Measurements from ENCODE around the gene SLFN11. TPM values are rescaled to one million over a fixed set of nuclear protein-coding genes. Genes with fewer than 3 reads are reported as not detected.
A peak's percentile ranks its signal among the peaks of the same experiment; 100 is the strongest.

SLFN11 gene
- polyA plus RNA-seq, 6 donors from 2014 or later = 5.8 to 11.0 (median 6.9) TPM

GRCh38 chr17:35377068-35377467 lies 3.6 kb upstream of the SLFN11 start:
- H3K4me3 Mint-ChIP-seq = peak overlapping the region in 1 of 8 donors; percentile 56
- H3K27me3 Mint-ChIP-seq = no peaks in the 10 kb centered on the region
- H3K36me3 Mint-ChIP-seq = no peaks in the 10 kb centered on the region
- DNase-seq = no peak
- H3K4me1 Mint-ChIP-seq = peaks cover 21 to 39% (median 35%) of the 10 kb centered on the region in 3 donors
- H3K27ac Mint-ChIP-seq = no peak overlapping the region
- ATAC-seq (ENCODE audit: low read depth in 2 of 2) = no peak
- H3K9me3 Mint-ChIP-seq = peaks cover 0 to 3% (median 0%) of the 10 kb centered on the region in 7 donors

GRCh38 chr17:35376245-35376644 lies 2.8 kb upstream of the SLFN11 start:
- peak overlapping the region in 4 of 8 donors; percentile 3 to 53 (median 36) for H3K4me3 Mint-ChIP-seq
- no peak for DNase-seq
- H3K9me3 Mint-ChIP-seq = peaks cover 0 to under 1% (median 0%) of the 10 kb centered on the region in 7 donors

GRCh38 chr17:35374766-35375344 lies 1.4 kb upstream of the SLFN11 start:
- Mint-ChIP-seq H3K36me3 (peaks cover 5 to 7% of the 10 kb centered on the region in 2 donors), H3K27me3 (no peaks in the 10 kb centered on the region), H3K4me1 (peaks cover 14 to 47% (median 25%) of the 10 kb centered on the region in 3 donors), H3K9me3 (peaks cover 0 to 8% (median 1%) of the 10 kb centered on the region in 7 donors), H3K4me3 (peak overlapping the region; percentile 96 to 100 (median 99)), H3K27ac (peak overlapping the region; percentile 9 to 98 (median 96))
- DNase-seq (no peak), ATAC-seq (ENCODE audit: low read depth in 2 of 2) (no peak)

More at GRCh38 chr17:35376245-35376644, 2.8 kb upstream of the SLFN11 start:
- no peaks in the 10 kb centered on the region for H3K36me3 Mint-ChIP-seq
- peak overlapping the region in 3 of 6 donors; percentile 3 to 56 (median 3) for H3K27ac Mint-ChIP-seq
- no peaks in the 10 kb centered on the region for H3K27me3 Mint-ChIP-seq
- ATAC-seq (ENCODE audit: low read depth in 2 of 2) = no peak
- H3K4me1 Mint-ChIP-seq = peaks cover 17 to 38% (median 32%) of the 10 kb centered on the region in 3 donors

DNA sequence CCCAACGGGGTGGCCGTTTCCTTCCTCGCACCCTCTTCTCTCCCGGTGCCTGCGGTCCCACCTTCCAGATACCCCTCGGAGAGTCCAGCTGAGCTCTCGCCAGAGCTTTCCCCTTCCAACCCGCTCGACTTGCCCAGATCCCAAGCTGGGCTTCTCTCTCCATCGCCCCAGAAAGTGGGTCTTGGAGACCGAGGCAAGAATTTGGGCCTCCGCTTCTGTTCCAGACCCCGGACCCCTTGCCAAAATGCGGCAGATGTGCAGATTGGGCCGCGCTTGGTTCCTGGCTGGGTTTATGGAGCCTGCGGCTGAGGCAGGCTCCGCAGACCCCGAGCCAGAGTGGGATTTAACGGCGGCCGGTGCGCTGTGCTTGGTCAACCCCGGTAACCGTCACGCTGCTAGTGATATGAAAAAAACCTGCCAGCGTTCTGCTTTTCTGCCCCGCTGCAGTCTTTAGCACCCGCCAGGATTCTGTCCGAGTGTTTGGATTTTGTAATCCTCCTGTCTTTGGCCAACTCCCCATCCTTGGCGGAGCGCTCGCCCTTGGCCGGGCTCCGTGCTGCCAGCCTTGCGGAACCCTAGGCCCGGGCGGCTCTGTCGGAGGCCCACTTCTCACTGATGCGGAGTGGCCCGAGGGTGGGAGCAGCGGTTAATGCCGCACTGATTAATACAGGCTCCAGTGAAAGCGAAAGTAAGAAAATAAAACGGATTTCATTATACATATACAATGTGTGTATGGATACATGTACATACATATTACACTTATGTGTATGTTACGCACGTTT lies 754 bp upstream of the SLFN11 start:
- ATAC-seq (ENCODE audit: low read depth in 2 of 2) = peak; percentile 50 to 52
- peaks cover 0 to 12% (median 2%) of the 10 kb centered on the region in 7 donors for H3K9me3 Mint-ChIP-seq
- no peaks in the 10 kb centered on the region for H3K27me3 Mint-ChIP-seq
- peak overlapping the region; percentile 96 to 100 (median 99) for H3K4me3 Mint-ChIP-seq
- peaks cover 14 to 47% (median 25%) of the 10 kb centered on the region in 3 donors for H3K4me1 Mint-ChIP-seq
- H3K36me3 Mint-ChIP-seq = peaks cover 5 to 7% of the 10 kb centered on the region in 2 donors
- peak; percentile 33 for DNase-seq
- H3K27ac Mint-ChIP-seq = peak overlapping the region; percentile 91 to 98 (median 96)

DNA sequence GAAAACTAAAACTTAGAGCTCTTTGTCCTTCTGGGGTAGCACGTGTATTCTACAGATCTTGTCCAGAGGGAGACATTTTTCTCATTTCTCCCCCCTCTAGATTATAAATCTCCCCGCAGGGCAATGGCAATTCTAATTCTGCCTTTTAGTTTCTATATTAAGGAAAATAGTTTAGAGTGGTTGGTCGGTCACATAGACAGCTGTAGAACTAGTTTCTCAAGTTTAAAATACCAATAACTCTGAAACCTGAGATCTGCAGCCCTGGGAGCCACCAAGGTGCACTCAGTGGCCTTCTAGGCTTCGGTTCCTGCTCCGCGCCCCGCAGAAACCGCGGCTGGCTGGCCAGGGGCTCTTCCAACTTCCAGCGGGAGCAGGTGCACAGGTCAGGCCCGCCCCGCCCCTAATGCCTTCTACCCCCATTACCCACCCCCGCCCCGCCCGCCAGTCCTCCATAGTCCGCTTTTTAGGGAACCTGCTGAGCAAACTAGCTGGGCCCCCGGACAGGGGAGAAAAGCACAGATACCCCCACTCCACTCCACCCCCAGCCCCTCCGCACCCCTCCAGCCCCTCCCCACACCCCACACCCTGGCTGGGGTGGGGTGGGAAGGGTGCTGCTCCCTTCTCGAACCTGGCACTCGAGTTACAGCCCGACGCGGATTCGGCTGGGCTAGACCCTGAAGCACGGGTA lies 431 bp downstream of the SLFN11 start:
- peak; percentile 38 to 42 for ATAC-seq (ENCODE audit: low read depth in 2 of 2)
- peak overlapping the region; percentile 96 to 100 (median 99) for H3K4me3 Mint-ChIP-seq

GRCh38 chr17:35371934-35372333 lies 1.5 kb downstream of the SLFN11 start:
- H3K4me3 Mint-ChIP-seq = peak overlapping the region in 6 of 8 donors; percentile 14 to 97 (median 70)
- ATAC-seq (ENCODE audit: low read depth in 2 of 2) (no peak), DNase-seq (no peak)
- H3K36me3 Mint-ChIP-seq = peaks cover 5 to 7% of the 10 kb centered on the region in 2 donors
- no peaks in the 10 kb centered on the region for H3K27me3 Mint-ChIP-seq
- peaks cover 0 to 12% (median 2%) of the 10 kb centered on the region in 7 donors for H3K9me3 Mint-ChIP-seq
- peak overlapping the region in 1 of 6 donors; percentile 85 for H3K27ac Mint-ChIP-seq
- peaks cover 21 to 59% (median 45%) of the 10 kb centered on the region in 3 donors for H3K4me1 Mint-ChIP-seq

More for the DNA sequence above, 431 bp downstream of the SLFN11 start:
- DNase-seq = peak; percentile 33
- H3K27ac Mint-ChIP-seq = peak overlapping the region; percentile 44 to 98 (median 95)
- H3K27me3 Mint-ChIP-seq = no peaks in the 10 kb centered on the region
- H3K9me3 Mint-ChIP-seq = peaks cover 0 to 12% (median 2%) of the 10 kb centered on the region in 7 donors
- H3K36me3 Mint-ChIP-seq = peaks cover 5 to 7% of the 10 kb centered on the region in 2 donors
- H3K4me1 Mint-ChIP-seq = peaks cover 17 to 54% (median 34%) of the 10 kb centered on the region in 3 donors

DNA sequence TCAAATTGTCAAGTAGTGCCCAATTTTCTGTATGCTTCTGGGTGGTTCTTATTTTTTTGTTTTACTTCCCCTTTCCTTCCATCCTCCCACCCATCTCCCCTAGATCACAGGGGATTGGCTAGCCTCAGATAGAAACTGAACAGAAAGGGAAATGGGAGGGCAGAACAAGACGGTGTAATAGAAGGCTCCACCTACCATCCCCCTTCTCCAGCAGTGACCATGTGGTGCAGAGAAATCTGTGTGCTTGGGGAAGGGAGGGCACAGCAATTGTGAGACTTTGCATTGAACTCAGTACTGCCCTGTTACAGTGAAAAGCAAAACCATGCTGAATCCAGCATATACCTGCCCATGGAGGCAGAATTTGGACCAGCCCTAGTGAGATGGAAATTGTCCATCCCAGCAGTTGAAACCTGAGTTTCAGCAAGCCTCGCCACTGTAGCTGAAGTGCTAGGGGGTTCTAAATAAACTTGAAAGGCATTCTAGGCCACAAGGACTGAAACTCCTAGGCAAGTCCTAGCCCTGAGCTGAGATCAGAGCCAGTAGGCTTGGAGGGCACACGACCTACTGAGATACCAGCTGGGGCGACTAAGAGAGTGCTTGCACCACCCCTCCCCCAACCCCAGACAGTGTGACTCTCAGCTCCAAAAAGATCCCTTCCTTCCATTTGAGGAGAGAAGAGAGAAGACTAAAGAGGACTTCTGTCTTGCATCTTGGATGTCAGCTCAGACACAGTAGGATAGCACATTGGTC lies 5.2 kb downstream of the SLFN11 start:
- peak overlapping the region; percentile 32 to 87 (median 79) for H3K4me3 Mint-ChIP-seq
- peaks cover 10 to 17% of the 10 kb centered on the region in 2 donors for H3K36me3 Mint-ChIP-seq
- H3K27me3 Mint-ChIP-seq = no peaks in the 10 kb centered on the region
- peaks cover 0 to 12% (median 2%) of the 10 kb centered on the region in 7 donors for H3K9me3 Mint-ChIP-seq
- peak overlapping the region; percentile 36 to 87 (median 59) for H3K27ac Mint-ChIP-seq
- peak; percentile 100 for ATAC-seq (ENCODE audit: low read depth in 2 of 2)
- peak; percentile 79 for DNase-seq
- peaks cover 24 to 41% (median 39%) of the 10 kb centered on the region in 3 donors for H3K4me1 Mint-ChIP-seq

DNA sequence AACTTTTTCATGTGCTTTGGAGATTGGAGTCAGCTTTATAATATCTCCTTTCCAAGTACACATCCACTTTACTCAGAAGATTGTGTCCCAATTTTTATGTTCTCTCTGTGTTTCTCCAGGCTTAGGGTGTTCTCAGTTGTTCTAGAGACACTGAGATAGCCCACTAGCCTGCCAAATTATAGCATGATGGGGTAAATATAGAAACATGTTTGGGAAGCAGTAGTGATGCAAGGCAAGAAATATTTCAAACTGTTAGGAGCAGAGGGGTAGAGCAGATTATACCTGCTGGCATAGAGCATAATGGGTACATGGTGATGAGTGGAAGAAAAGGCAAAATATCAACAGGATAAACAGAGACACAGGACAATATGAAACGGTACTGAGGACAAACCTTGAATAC lies 12.4 kb downstream of the SLFN11 start:
- no peak for ATAC-seq (ENCODE audit: low read depth in 2 of 2)
- Mint-ChIP-seq H3K4me3 (no peak overlapping the region), H3K9me3 (no peaks in the 10 kb centered on the region), H3K36me3 (peaks cover 18 to 27% of the 10 kb centered on the region in 2 donors), H3K27ac (peak overlapping the region in 1 of 6 donors; percentile 86), H3K4me1 (peaks cover 6 to 16% (median 7%) of the 10 kb centered on the region in 3 donors), H3K27me3 (no peaks in the 10 kb centered on the region)
- DNase-seq = no peak

GRCh38 chr17:35359398-35359797 lies 14.0 kb downstream of the SLFN11 start:
- H3K36me3 Mint-ChIP-seq = peaks cover 18 to 27% of the 10 kb centered on the region in 2 donors
- no peaks in the 10 kb centered on the region for H3K27me3 Mint-ChIP-seq
- ATAC-seq (ENCODE audit: low read depth in 2 of 2) = no peak
- no peaks in the 10 kb centered on the region for H3K9me3 Mint-ChIP-seq
- peaks cover 0 to 11% (median 0%) of the 10 kb centered on the region in 3 donors for H3K4me1 Mint-ChIP-seq
- no peak overlapping the region for H3K27ac Mint-ChIP-seq
- DNase-seq = no peak
- H3K4me3 Mint-ChIP-seq = no peak overlapping the region

DNA sequence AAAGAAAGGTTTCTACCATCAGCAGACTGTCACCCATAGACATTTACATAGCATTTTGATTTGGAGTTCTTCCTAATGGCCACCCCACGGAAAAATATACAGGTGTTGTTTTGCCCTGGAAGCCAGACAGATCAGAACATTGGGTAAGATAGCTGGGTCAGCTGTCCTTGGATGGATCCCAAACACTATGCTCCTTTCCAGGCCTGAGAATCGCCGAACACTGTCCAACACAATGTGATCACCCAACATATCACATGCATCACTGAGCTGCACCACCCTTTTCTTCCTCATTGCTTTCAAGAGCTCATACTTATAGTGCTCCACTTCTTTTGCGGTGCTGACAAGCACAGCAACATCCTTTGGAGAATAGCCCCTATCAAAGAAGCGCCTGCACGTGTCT lies 21.1 kb downstream of the SLFN11 start:
- no peak for ATAC-seq (ENCODE audit: low read depth in 2 of 2)
- Mint-ChIP-seq H3K4me3 (peak overlapping the region in 1 of 8 donors; percentile 13), H3K27me3 (no peaks in the 10 kb centered on the region), H3K9me3 (no peaks in the 10 kb centered on the region), H3K36me3 (no peaks in the 10 kb centered on the region), H3K4me1 (peaks cover 0 to 4% (median 0%) of the 10 kb centered on the region in 3 donors), H3K27ac (peak overlapping the region in 1 of 6 donors; percentile 25)
- DNase-seq = no peak

DNA sequence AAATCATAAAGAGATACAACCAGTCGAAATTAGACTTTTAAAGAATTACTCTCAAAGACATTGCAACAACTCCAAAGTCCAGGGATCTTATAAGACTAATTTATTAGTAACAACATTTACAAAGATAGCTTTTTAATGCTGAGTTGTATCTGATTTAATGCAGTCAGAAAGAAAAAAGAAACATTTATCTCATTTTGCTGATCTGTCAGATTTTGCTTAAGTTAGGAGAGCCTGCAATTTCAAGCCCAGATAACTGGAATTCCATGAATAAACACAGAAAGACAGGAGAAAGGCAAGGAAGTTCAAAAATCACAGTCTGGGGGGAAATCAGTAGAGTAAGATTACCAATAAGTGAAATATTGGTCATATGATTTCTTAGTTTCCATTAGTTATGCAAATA lies 22.9 kb downstream of the SLFN11 start:
- H3K9me3 Mint-ChIP-seq = no peaks in the 10 kb centered on the region
- H3K27me3 Mint-ChIP-seq = no peaks in the 10 kb centered on the region
- H3K4me1 Mint-ChIP-seq = peaks cover 9 to 18% (median 14%) of the 10 kb centered on the region in 3 donors
- no peaks in the 10 kb centered on the region for H3K36me3 Mint-ChIP-seq
- H3K4me3 Mint-ChIP-seq = no peak overlapping the region
- no peak overlapping the region for H3K27ac Mint-ChIP-seq
- no peak for DNase-seq
- no peak for ATAC-seq (ENCODE audit: low read depth in 2 of 2)

GRCh38 chr17:35345926-35346771 lies 27.3 kb downstream of the SLFN11 start:
- peak; percentile 16 for DNase-seq
- ATAC-seq (ENCODE audit: low read depth in 2 of 2) = peak; percentile 56 to 62
- H3K9me3 Mint-ChIP-seq = peaks cover 0 to 9% (median 7%) of the 10 kb centered on the region in 7 donors
- H3K4me3 Mint-ChIP-seq = peak overlapping the region; percentile 87 to 94 (median 92)
- no peaks in the 10 kb centered on the region for H3K36me3 Mint-ChIP-seq
- H3K4me1 Mint-ChIP-seq = peaks cover 23 to 39% (median 35%) of the 10 kb centered on the region in 3 donors
- H3K27me3 Mint-ChIP-seq = no peaks in the 10 kb centered on the region
- H3K27ac Mint-ChIP-seq = peak overlapping the region; percentile 30 to 95 (median 73)

Data from naive B cell (primary cell).